ENCODE results near the gene ETHE1. TPM values are rescaled to one million over a fixed set of nuclear protein-coding genes. Genes with fewer than 3 reads are reported as not detected.

Gene ETHE1
- total RNA-seq, 2 experiments from 2014 or later = 20.2 to 21.7 TPM

GRCh38 chr19:43554317-43554895, 27.4 kb upstream of the ETHE1 start:
- H3K27ac Mint-ChIP-seq = peak overlapping the region; percentile 47
- DNase-seq = no peak
- H3K9me3 ChIP-seq (ENCODE audit: control insufficient read depth in 1 of 2, insufficient read depth in 1 of 2, low read length in 2 of 2) = no peaks in the 10 kb centered on the region
- no peak overlapping the region for H3K27ac ChIP-seq (ENCODE audit: low read depth in 1 of 2, low read length in 2 of 2)
- H3K4me3 ChIP-seq (ENCODE audit: low read length) = no peak overlapping the region
- no peaks in the 10 kb centered on the region for H3K27me3 ChIP-seq (ENCODE audit: control insufficient read depth in 1 of 2, insufficient read depth in 2 of 2, low read length in 2 of 2)
- no peak for ATAC-seq (ENCODE audit: poor library complexity)
- ChIA-PET POLR2A (interaction anchor here (0.6 to 3.0 kb wide), 9 partner anchors 9 to 115 kb away, joined by 3 to 52 read pairs (median 4); partner anchors contain the start of genes IRGQ, PHLDB3, ZNF575 and ZNF576), CTCF (interaction anchor here (0.6 to 4.5 kb wide), 18 partner anchors 10 to 191 kb away, joined by 3 to 122 read pairs (median 4); partner anchors contain the start of genes IRGQ, PHLDB3, PINLYP and XRCC1)
- H3K27me3 Mint-ChIP-seq = no peaks in the 10 kb centered on the region
- no peaks in the 10 kb centered on the region for H3K9me3 Mint-ChIP-seq
- peaks cover 80% of the 10 kb centered on the region for H3K36me3 Mint-ChIP-seq (ENCODE audit: low read depth)
- TF ChIP-seq, protein P1, sequence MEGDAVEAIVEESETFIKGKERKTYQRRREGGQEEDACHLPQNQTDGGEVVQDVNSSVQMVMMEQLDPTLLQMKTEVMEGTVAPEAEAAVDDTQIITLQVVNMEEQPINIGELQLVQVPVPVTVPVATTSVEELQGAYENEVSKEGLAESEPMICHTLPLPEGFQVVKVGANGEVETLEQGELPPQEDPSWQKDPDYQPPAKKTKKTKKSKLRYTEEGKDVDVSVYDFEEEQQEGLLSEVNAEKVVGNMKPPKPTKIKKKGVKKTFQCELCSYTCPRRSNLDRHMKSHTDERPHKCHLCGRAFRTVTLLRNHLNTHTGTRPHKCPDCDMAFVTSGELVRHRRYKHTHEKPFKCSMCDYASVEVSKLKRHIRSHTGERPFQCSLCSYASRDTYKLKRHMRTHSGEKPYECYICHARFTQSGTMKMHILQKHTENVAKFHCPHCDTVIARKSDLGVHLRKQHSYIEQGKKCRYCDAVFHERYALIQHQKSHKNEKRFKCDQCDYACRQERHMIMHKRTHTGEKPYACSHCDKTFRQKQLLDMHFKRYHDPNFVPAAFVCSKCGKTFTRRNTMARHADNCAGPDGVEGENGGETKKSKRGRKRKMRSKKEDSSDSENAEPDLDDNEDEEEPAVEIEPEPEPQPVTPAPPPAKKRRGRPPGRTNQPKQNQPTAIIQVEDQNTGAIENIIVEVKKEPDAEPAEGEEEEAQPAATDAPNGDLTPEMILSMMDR (IDR thresholded peaks at IDR 0.05) = no peak
- H3K4me1 ChIP-seq (ENCODE audit: insufficient read depth, low read length) = peaks cover 6% of the 10 kb centered on the region
- H3K36me3 ChIP-seq (ENCODE audit: insufficient read depth, low read length) = peaks cover 65% of the 10 kb centered on the region
- intact Hi-C loops (cut with DNase I, micrococcal nuclease) = loop anchor here in 1 of 2 experiments (10.0 kb wide), 1 partner anchor 230 kb away; the partner anchor contains the start of gene KCNN4
- H3K4me3 Mint-ChIP-seq = no peak overlapping the region
- peaks cover 9% of the 10 kb centered on the region for H3K4me1 Mint-ChIP-seq (ENCODE audit: low read depth)

DNA sequence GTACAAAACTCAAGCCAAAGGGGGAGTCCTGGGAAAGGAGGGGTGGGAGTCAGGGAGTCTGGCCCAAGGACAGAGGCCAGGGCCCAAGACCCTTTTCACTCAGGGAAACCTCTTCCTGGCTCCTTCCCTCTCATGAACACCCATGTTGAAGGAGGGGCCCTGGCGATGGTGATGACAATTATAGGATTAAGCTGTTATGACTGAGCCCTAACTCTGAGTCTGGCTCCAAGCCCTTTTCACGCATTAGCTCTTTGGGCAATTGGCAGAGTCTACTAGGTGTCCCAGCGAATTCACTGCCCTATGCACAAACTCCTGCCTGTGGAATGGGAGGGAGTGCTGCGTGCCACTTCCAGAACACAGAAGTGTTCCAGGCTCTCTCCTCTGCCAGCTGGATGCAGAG, 26.7 kb upstream of the ETHE1 start:
- peaks cover 63% of the 10 kb centered on the region for H3K36me3 ChIP-seq (ENCODE audit: insufficient read depth, low read length)
- no peak for DNase-seq
- H3K4me3 ChIP-seq (ENCODE audit: low read length) = no peak overlapping the region
- ChIA-PET POLR2A (no interaction called here), CTCF (interaction anchor here (1.7 to 4.5 kb wide), 2 partner anchors 34 to 43 kb away, joined by 5 to 122 read pairs; partner anchors contain the start of genes IRGQ and ZNF576)
- Mint-ChIP-seq H3K9me3 (no peaks in the 10 kb centered on the region), H3K4me3 (no peak overlapping the region), H3K4me1 (ENCODE audit: low read depth) (peaks cover 8% of the 10 kb centered on the region), H3K27ac (no peak overlapping the region), H3K27me3 (no peaks in the 10 kb centered on the region), H3K36me3 (ENCODE audit: low read depth) (peaks cover 84% of the 10 kb centered on the region)
- TF ChIP-seq, protein P1 (IDR thresholded peaks at IDR 0.05) = no peak
- intact Hi-C loops (cut with DNase I, micrococcal nuclease) = loop anchor here in 1 of 2 experiments (10.0 kb wide), 1 partner anchor 231 kb away; the partner anchor contains the start of gene KCNN4
- H3K27me3 ChIP-seq (ENCODE audit: control insufficient read depth in 1 of 2, insufficient read depth in 2 of 2, low read length in 2 of 2) = no peaks in the 10 kb centered on the region
- no peak overlapping the region for H3K27ac ChIP-seq (ENCODE audit: low read depth in 1 of 2, low read length in 2 of 2)
- H3K9me3 ChIP-seq (ENCODE audit: control insufficient read depth in 1 of 2, insufficient read depth in 1 of 2, low read length in 2 of 2) = no peaks in the 10 kb centered on the region
- peaks cover 6% of the 10 kb centered on the region for H3K4me1 ChIP-seq (ENCODE audit: insufficient read depth, low read length)
- no peak for ATAC-seq (ENCODE audit: poor library complexity)

DNA sequence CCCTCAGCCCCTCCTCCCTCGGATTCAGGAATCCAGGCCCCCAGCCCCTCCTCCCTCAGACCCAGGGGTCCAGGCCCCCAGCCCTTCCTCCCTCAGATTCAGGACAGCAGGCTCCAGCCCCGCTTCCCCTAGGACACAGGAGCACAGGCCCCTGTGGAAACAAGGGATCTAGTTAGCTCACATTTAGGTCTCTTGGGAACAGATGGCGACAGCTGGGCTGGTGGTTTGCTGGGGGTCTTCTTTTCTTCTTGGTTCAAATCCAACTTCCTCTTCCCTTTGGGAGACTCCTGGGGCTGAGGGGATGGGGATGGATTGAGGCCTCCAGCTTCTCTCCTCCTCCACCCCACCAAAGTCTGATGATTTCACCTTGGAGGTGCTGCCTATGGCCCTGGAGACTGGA, 25.6 kb upstream of the ETHE1 start:
- intact Hi-C loops (cut with DNase I, micrococcal nuclease) = loop anchor here in 1 of 2 experiments (10.0 kb wide), 1 partner anchor 232 kb away; the partner anchor contains the start of gene KCNN4
- H3K27ac Mint-ChIP-seq = no peak overlapping the region
- Histone ChIP-seq H3K27ac (ENCODE audit: low read depth in 1 of 2, low read length in 2 of 2) (no peak overlapping the region), H3K4me1 (ENCODE audit: insufficient read depth, low read length) (peaks cover 6% of the 10 kb centered on the region), H3K9me3 (ENCODE audit: control insufficient read depth in 1 of 2, insufficient read depth in 1 of 2, low read length in 2 of 2) (no peaks in the 10 kb centered on the region), H3K4me3 (ENCODE audit: low read length) (no peak overlapping the region), H3K36me3 (ENCODE audit: insufficient read depth, low read length) (peaks cover 58% of the 10 kb centered on the region), H3K27me3 (ENCODE audit: control insufficient read depth in 1 of 2, insufficient read depth in 2 of 2, low read length in 2 of 2) (no peaks in the 10 kb centered on the region)
- POLR2A ChIA-PET = interaction anchor here (1.0 kb wide), 1 partner anchor 20 kb away, joined by 4 read pairs; the partner anchor contains the start of gene ZNF575
- CTCF ChIA-PET = interaction anchor here (1.7 to 4.5 kb wide), 2 partner anchors 33 to 44 kb away, joined by 5 to 122 read pairs; partner anchors contain the start of genes IRGQ and ZNF576
- TF ChIP-seq, protein P1 (IDR thresholded peaks at IDR 0.05) = no peak
- peaks cover 79% of the 10 kb centered on the region for H3K36me3 Mint-ChIP-seq (ENCODE audit: low read depth)
- no peak overlapping the region for H3K4me3 Mint-ChIP-seq
- no peaks in the 10 kb centered on the region for H3K27me3 Mint-ChIP-seq
- peaks cover 8% of the 10 kb centered on the region for H3K4me1 Mint-ChIP-seq (ENCODE audit: low read depth)
- H3K9me3 Mint-ChIP-seq = no peaks in the 10 kb centered on the region
- DNase-seq = no peak
- ATAC-seq (ENCODE audit: poor library complexity) = no peak
